ENCODE data around the gene TEAD1. TPM values are rescaled to one million over a fixed set of nuclear protein-coding genes. Genes with fewer than 3 reads are reported as not detected.

TEAD1 gene
- total RNA-seq, 4 donors from 2014 or later, result 127 to 165 (median 140) TPM

GRCh38 chr11:12924650-12925049 is 250.4 kb downstream of the TEAD1 start:
- Histone ChIP-seq H3K27ac (no peak overlapping the region), H3K9me3 (no peaks in the 10 kb centered on the region), H3K27me3 (no peaks in the 10 kb centered on the region), H3K4me3 (no peak overlapping the region), H3K4me1 (no peaks in the 10 kb centered on the region), H3K36me3 (peaks cover 0 to 42% (median 0%) of the 10 kb centered on the region in 3 donors)
- WGBS, 2 donors, result 85 to 90% methylated on average over 3 of the region's 3 CpGs
- TF ChIP-seq POLR2A (IDR thresholded peaks at IDR 0.05) (no peak), EP300 (IDR thresholded peaks at IDR 0.05) (no peak), CTCF (IDR thresholded peaks at IDR 0.05) (no peak)
- DNase-seq (ENCODE audit: low spot score in 2 of 2), result no peak

- TF ChIP-seq CTCF (IDR thresholded peaks at IDR 0.05) (no peak), EP300 (IDR thresholded peaks at IDR 0.05) (no peak), POLR2A (IDR thresholded peaks at IDR 0.05) (no peak)
- Histone ChIP-seq H3K9me3 (no peaks in the 10 kb centered on the region), H3K27ac (no peak overlapping the region), H3K4me1 (no peaks in the 10 kb centered on the region), H3K4me3 (no peak overlapping the region), H3K27me3 (no peaks in the 10 kb centered on the region), H3K36me3 (peaks cover 0 to 48% (median 0%) of the 10 kb centered on the region in 3 donors)
- WGBS, 2 donors, result 74 to 95% methylated on average over 4 of the region's 4 CpGs
- no peak for DNase-seq (ENCODE audit: low spot score in 2 of 2)
These were observed 251.3 kb downstream of the TEAD1 start for GRCh38 chr11:12925520-12925919.

- no peak for DNase-seq (ENCODE audit: low spot score in 2 of 2)
- Histone ChIP-seq H3K27ac (no peak overlapping the region), H3K4me1 (no peaks in the 10 kb centered on the region), H3K4me3 (no peak overlapping the region), H3K36me3 (peaks cover 0 to 52% (median 0%) of the 10 kb centered on the region in 3 donors), H3K27me3 (no peaks in the 10 kb centered on the region), H3K9me3 (no peaks in the 10 kb centered on the region)
- TF ChIP-seq POLR2A (IDR thresholded peaks at IDR 0.05) (no peak), CTCF (IDR thresholded peaks at IDR 0.05) (no peak), EP300 (IDR thresholded peaks at IDR 0.05) (no peak)
- WGBS, 2 donors, result 65 to 67% methylated on average over 3 of the region's 3 CpGs
These were observed 253.0 kb downstream of the TEAD1 start for GRCh38 chr11:12927221-12927620.

- H3K4me1 ChIP-seq, result no peaks in the 10 kb centered on the region
- 80 to 85% methylated on average over 2 of the region's 2 CpGs for WGBS, 2 donors
- H3K36me3 ChIP-seq, result peaks cover 0 to 59% (median 0%) of the 10 kb centered on the region in 3 donors
- H3K9me3 ChIP-seq, result no peaks in the 10 kb centered on the region
- no peaks in the 10 kb centered on the region for H3K27me3 ChIP-seq
- H3K4me3 ChIP-seq, result no peak overlapping the region
- no peak for DNase-seq (ENCODE audit: low spot score in 2 of 2)
- no peak overlapping the region for H3K27ac ChIP-seq
- TF ChIP-seq EP300 (IDR thresholded peaks at IDR 0.05) (no peak), POLR2A (IDR thresholded peaks at IDR 0.05) (no peak), CTCF (IDR thresholded peaks at IDR 0.05) (no peak)
These were observed 253.7 kb downstream of the TEAD1 start for GRCh38 chr11:12927886-12928285.

GRCh38 chr11:12930850-12931249 is 256.6 kb downstream of the TEAD1 start:
- no peak overlapping the region for H3K27ac ChIP-seq
- H3K27me3 ChIP-seq, result no peaks in the 10 kb centered on the region
- H3K4me3 ChIP-seq, result no peak overlapping the region
- H3K9me3 ChIP-seq, result no peaks in the 10 kb centered on the region
- peaks cover 0 to 45% (median 0%) of the 10 kb centered on the region in 3 donors for H3K36me3 ChIP-seq
- TF ChIP-seq EP300 (IDR thresholded peaks at IDR 0.05), result no peak
- no peak for TF ChIP-seq CTCF (IDR thresholded peaks at IDR 0.05)
- no peak for TF ChIP-seq POLR2A (IDR thresholded peaks at IDR 0.05)
- H3K4me1 ChIP-seq, result no peaks in the 10 kb centered on the region
- no peak for DNase-seq (ENCODE audit: low spot score in 2 of 2)

Measured in tibial nerve (tissue), 4 donors.